Keratinocyte (primary cell): ENCODE measurements around the gene ARHGEF28.

Source experiments
- EZH2 ChIP-seq: IDR thresholded peaks from one replicate; pipeline ENCODE4 v1.6.1; 2012; ENCODE audit warnings: inconsistent platforms, mild to moderate bottlenecking, low read length, moderate library complexity
- TF ChIP-seq, protein P1 (sequence below), 3 experiments: IDR thresholded peaks in 1 of 3; conservative IDR thresholded peaks in 1 of 3; optimal IDR thresholded peaks in 1 of 3; 2 replicates in 2 of 3; 3 replicates in 1 of 3; pipeline versions ENCODE3 to v1.5.1; 2011; ENCODE audit warnings: low read length in 3 of 3, mild to moderate bottlenecking in 3 of 3, moderate library complexity in 2 of 3, control low read depth in 1 of 3, inconsistent platforms in 1 of 3; ENCODE audit not compliant: insufficient read depth in 2 of 3; ENCODE audit errors: extremely low read depth in 1 of 3

DNA sequence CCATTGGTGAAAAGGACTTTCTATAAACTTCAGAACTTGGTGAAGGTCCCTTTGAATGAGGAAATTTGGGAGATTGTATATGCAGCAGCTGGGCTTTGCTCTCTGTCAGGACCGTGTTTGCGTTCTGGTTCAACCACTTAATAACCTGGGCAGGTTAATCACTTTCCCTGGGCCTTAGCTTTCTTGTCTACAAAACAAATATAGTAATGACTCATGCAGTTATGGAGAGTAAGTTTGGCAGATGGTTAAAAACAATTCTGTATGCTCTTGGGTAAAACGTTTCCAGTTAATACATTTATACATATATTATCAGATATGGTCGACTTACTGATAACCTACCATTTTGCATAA is 197.0 kb downstream of the ARHGEF28 start:
- TF ChIP-seq, protein P1, sequence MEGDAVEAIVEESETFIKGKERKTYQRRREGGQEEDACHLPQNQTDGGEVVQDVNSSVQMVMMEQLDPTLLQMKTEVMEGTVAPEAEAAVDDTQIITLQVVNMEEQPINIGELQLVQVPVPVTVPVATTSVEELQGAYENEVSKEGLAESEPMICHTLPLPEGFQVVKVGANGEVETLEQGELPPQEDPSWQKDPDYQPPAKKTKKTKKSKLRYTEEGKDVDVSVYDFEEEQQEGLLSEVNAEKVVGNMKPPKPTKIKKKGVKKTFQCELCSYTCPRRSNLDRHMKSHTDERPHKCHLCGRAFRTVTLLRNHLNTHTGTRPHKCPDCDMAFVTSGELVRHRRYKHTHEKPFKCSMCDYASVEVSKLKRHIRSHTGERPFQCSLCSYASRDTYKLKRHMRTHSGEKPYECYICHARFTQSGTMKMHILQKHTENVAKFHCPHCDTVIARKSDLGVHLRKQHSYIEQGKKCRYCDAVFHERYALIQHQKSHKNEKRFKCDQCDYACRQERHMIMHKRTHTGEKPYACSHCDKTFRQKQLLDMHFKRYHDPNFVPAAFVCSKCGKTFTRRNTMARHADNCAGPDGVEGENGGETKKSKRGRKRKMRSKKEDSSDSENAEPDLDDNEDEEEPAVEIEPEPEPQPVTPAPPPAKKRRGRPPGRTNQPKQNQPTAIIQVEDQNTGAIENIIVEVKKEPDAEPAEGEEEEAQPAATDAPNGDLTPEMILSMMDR (optimal IDR thresholded peaks at IDR 0.05 in 1 of 3, IDR thresholded peaks at IDR 0.05 in 1 of 3, conservative IDR thresholded peaks at IDR 0.05 in 1 of 3; ENCODE audit: extremely low read depth in 1 of 3, insufficient read depth in 2 of 3, low read length in 3 of 3), result no peak
- TF ChIP-seq EZH2, result no peak
